H9 (cell line): Measurements from ENCODE around the gene SCLY. TPM values are rescaled to one million over a fixed set of nuclear protein-coding genes. Genes with fewer than 3 reads are reported as not detected.

Experiments
- DNase-seq: peaks from one replicate; pipeline ENCODE4 v3.0.0-alpha.2; 2017
- H2AFZ ChIP-seq: one replicate; pipeline ENCODE4 v1.6.1; 2013; ENCODE audit warnings: mild to moderate bottlenecking, low read length, control low read depth, moderate library complexity
- H2AK5ac ChIP-seq: 2 replicates; pipeline ENCODE4 v1.6.1; 2013; ENCODE audit warnings: low read length, control low read depth, mixed read lengths; ENCODE audit not compliant: insufficient read length
- H2BK120ac ChIP-seq: one replicate; pipeline ENCODE4 v1.6.1; 2013; ENCODE audit warnings: low read depth, mild to moderate bottlenecking, low read length, control low read depth, inconsistent platforms; ENCODE audit not compliant: poor library complexity, severe bottlenecking
- H2BK12ac ChIP-seq: 2 replicates; pipeline ENCODE4 v1.6.1; 2013; ENCODE audit warnings: low read length, control low read depth, mixed read lengths, low read depth; ENCODE audit not compliant: insufficient read length
- H2BK15ac ChIP-seq: 2 replicates; pipeline ENCODE4 v1.6.1; 2013; ENCODE audit warnings: low read depth, low read length, control low read depth
- H2BK20ac ChIP-seq: one replicate; pipeline ENCODE4 v1.6.1; 2013; ENCODE audit warnings: low read depth, mild to moderate bottlenecking, low read length, control low read depth, inconsistent platforms; ENCODE audit not compliant: poor library complexity, severe bottlenecking
- H2BK5ac ChIP-seq: 2 replicates; pipeline ENCODE4 v1.6.1; 2013; ENCODE audit warnings: low read length, control low read depth, mixed read lengths; ENCODE audit not compliant: insufficient read length
- H3K14ac ChIP-seq: 2 replicates; pipeline ENCODE4 v1.6.1; 2013; ENCODE audit warnings: low read length, control low read depth; ENCODE audit not compliant: insufficient read depth
- H3K18ac ChIP-seq: 2 replicates; pipeline ENCODE4 v1.6.1; 2013; ENCODE audit warnings: low read depth, mild to moderate bottlenecking, mixed read lengths, low read length, control low read depth; ENCODE audit not compliant: insufficient read length
- H3K23ac ChIP-seq: 2 replicates; pipeline ENCODE4 v1.6.1; 2013; ENCODE audit warnings: low read length, control low read depth, mixed read lengths, low read depth; ENCODE audit not compliant: insufficient read length
- H3K23me2 ChIP-seq: 2 replicates; pipeline ENCODE4 v1.6.1; 2013; ENCODE audit warnings: low read depth, mild to moderate bottlenecking, mixed read lengths, low read length, control low read depth; ENCODE audit not compliant: insufficient read length, poor library complexity, severe bottlenecking
- H3K27ac ChIP-seq: 2 replicates; pipeline ENCODE4 v1.5.1; 2013; ENCODE audit warnings: low read length, control low read depth, mixed read lengths, low read depth; ENCODE audit not compliant: insufficient read length
- H3K27me3 ChIP-seq: 2 replicates; pipeline ENCODE4 v1.6.1; 2013; ENCODE audit warnings: low read length, control low read depth, inconsistent platforms; ENCODE audit not compliant: insufficient read depth
- H3K4ac ChIP-seq: 2 replicates; pipeline ENCODE4 v1.6.1; 2013; ENCODE audit warnings: low read depth, mild to moderate bottlenecking, control low read depth, inconsistent platforms, low read length, moderate library complexity
- H3K4me1 ChIP-seq: 2 replicates; pipeline ENCODE4 v1.6.1; 2013; ENCODE audit warnings: low read length, control low read depth, inconsistent platforms; ENCODE audit not compliant: insufficient read depth
- H3K4me2 ChIP-seq: 2 replicates; pipeline ENCODE4 v1.6.1; 2013; ENCODE audit warnings: low read length, control low read depth, mixed read lengths; ENCODE audit not compliant: insufficient read length, insufficient read depth
- H3K56ac ChIP-seq: 2 replicates; pipeline ENCODE4 v1.6.1; 2013; ENCODE audit warnings: low read depth, mild to moderate bottlenecking, mixed read lengths, low read length, control low read depth; ENCODE audit not compliant: insufficient read length
- H3K79me1 ChIP-seq: 2 replicates; pipeline ENCODE4 v1.6.1; 2013; ENCODE audit warnings: low read depth, mild to moderate bottlenecking, moderate library complexity, low read length, control low read depth, inconsistent platforms; ENCODE audit not compliant: insufficient read depth, poor library complexity, severe bottlenecking
- H3K79me2 ChIP-seq: 2 replicates; pipeline ENCODE4 v1.6.1; 2013; ENCODE audit warnings: low read length, control low read depth, inconsistent platforms; ENCODE audit not compliant: insufficient read depth
- H3K9ac ChIP-seq: 2 replicates; pipeline ENCODE4 v1.6.1; 2013; ENCODE audit warnings: low read length, control low read depth, mixed read lengths; ENCODE audit not compliant: insufficient read length; ENCODE audit errors: extremely low read depth
- H3K9me3 ChIP-seq: one replicate; pipeline ENCODE4 v1.6.1; 2013; ENCODE audit warnings: low read depth, low read length, inconsistent platforms; ENCODE audit not compliant: control insufficient read depth
- H3T11ph ChIP-seq: one replicate; pipeline ENCODE4 v1.6.1; 2013; ENCODE audit warnings: mild to moderate bottlenecking, low read length, control low read depth, inconsistent platforms
- H4K20me1 ChIP-seq: one replicate; pipeline ENCODE4 v1.6.1; 2013; ENCODE audit not compliant: control insufficient read depth, insufficient read length, insufficient read depth
- H4K5ac ChIP-seq: 2 replicates; pipeline ENCODE4 v1.6.1; 2013; ENCODE audit warnings: low read depth, mild to moderate bottlenecking, mixed read lengths, low read length, control low read depth; ENCODE audit not compliant: insufficient read length
- H4K8ac ChIP-seq: replicated peaks from 2 replicates; pipeline ENCODE4 v1.6.1; 2013; ENCODE audit warnings: low read length, control low read depth, mixed read lengths, low read depth; ENCODE audit not compliant: insufficient read length
- H4K91ac ChIP-seq: 2 replicates; pipeline ENCODE4 v1.6.1; 2013; ENCODE audit warnings: low read depth, mild to moderate bottlenecking, moderate library complexity, mixed read lengths, low read length, control low read depth; ENCODE audit not compliant: insufficient read length
- H3K27ac Mint-ChIP-seq, 3 experiments: 2 replicates in 2 of 3; 3 replicates in 1 of 3; pipeline ENCODE4 v1.8.0; 2020 to 2021; ENCODE audit warnings: mixed read lengths in 3 of 3, mild to moderate bottlenecking in 1 of 3, moderate library complexity in 1 of 3
- H3K27me3 Mint-ChIP-seq: 2 replicates; pipeline ENCODE4 v1.8.0; 2021; ENCODE audit warnings: low read depth, mild to moderate bottlenecking, moderate library complexity, mixed read lengths
- H3K36me3 Mint-ChIP-seq, 3 experiments: 2 replicates in 2 of 3; 3 replicates in 1 of 3; pipeline ENCODE4 v1.8.0; 2020 to 2021; ENCODE audit warnings: low read depth in 3 of 3, mixed read lengths in 3 of 3; ENCODE audit not compliant: insufficient read depth in 1 of 3
- H3K4me1 Mint-ChIP-seq, 2 experiments: 2 replicates each; pipeline ENCODE4 v1.8.0; 2020; ENCODE audit warnings: mixed read lengths in 2 of 2
- H3K4me3 Mint-ChIP-seq, 2 experiments: 2 replicates in 1 of 2; 3 replicates in 1 of 2; pipeline ENCODE4 v1.8.0; 2020 to 2021; ENCODE audit warnings: mild to moderate bottlenecking in 2 of 2, mixed read lengths in 2 of 2, moderate library complexity in 1 of 2
- H3K9me3 Mint-ChIP-seq, 2 experiments: 2 replicates in 1 of 2; 3 replicates in 1 of 2; pipeline ENCODE4 v1.8.0; 2020; ENCODE audit warnings: mild to moderate bottlenecking in 2 of 2, mixed read lengths in 2 of 2, moderate library complexity in 1 of 2
- WGBS: extraction: QIAGEN DNeasy Blood & Tissue Kit; methylation state at CpG from one replicate; pipeline ENCODE4 v1.1.7; 2013; ENCODE audit warnings: missing lambda C conversion rate, low lambda C conversion rate, mixed read lengths; ENCODE audit not compliant: insufficient read length; ENCODE audit errors: extremely low coverage; 5-methylcytosine and 5-hydroxymethylcytosine counted together
- total RNA-seq: library from RNA; stranded (reverse); gene quantifications from 2 replicates; pipeline ENCODE4 v1.2.1, GENCODE V29; 2021
- TF ChIP-seq, protein P1 (sequence below): fragments of 200-600 bp; sonication (generic); conservative IDR thresholded peaks from 3 replicates; pipeline ENCODE4 v1.8.0; 2021; ENCODE audit warnings: antibody characterized with exemption, mild to moderate bottlenecking

Gene SCLY
- total RNA-seq, 1 experiment from 2014 or later: 55.3 TPM

DNA sequence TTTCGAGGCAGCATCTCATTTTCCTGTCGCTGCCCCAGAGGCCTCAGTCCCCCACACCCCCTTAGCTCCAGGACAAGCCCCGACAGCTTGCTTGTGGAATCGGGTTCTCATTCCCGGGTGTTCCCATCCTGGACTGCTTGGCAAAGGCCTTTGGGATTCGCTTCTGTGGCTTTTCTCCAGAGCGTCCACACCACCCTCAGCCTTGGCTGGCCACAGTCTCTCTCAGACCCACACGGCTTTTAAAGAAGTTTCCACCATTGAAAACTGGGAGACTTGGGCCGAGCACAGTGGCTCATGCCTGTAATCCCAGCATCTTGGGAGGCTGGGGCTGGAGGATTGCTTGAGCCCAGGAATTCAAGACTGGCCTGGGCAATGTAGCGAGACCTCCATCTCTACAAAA, 42.1 kb downstream of the SCLY start:
- Histone ChIP-seq H3K18ac (no peak overlapping the region), H3T11ph (no peak overlapping the region), H2BK12ac (no peak overlapping the region), H2BK120ac (no peak overlapping the region), H3K27me3 (no peaks in the 10 kb centered on the region), H2BK5ac (no peak overlapping the region), H3K9ac (no peak overlapping the region), H4K20me1 (no peaks in the 10 kb centered on the region), H3K56ac (no peak overlapping the region), H3K14ac (no peak overlapping the region; the same call in 1 of the 2 replicates), H3K27ac (no peak overlapping the region), H3K79me1 (no peaks in the 10 kb centered on the region), H4K91ac (no peak overlapping the region), H3K9me3 (no peaks in the 10 kb centered on the region), H2BK20ac (no peak overlapping the region), H3K23me2 (no peaks in the 10 kb centered on the region), H2BK15ac (no peak overlapping the region), H2AK5ac (no peak overlapping the region), H3K23ac (no peak overlapping the region), H4K8ac (no peak overlapping the region), H3K4me1 (no peaks in the 10 kb centered on the region; the same call in 1 of the 2 replicates), H2AFZ (no peak overlapping the region), H3K79me2 (no peaks in the 10 kb centered on the region), H4K5ac (no peak overlapping the region), H3K4me2 (no peak overlapping the region), H3K4ac (no peak overlapping the region)
- WGBS: no CpG with 5 or more reads among the region's 10 CpGs
- no peak for DNase-seq
- H3K4me1 Mint-ChIP-seq: peaks cover 13 to 21% of the 10 kb centered on the region in 2 experiments
- H3K27me3 Mint-ChIP-seq: no peaks in the 10 kb centered on the region; the same call in none of the 2 replicates
- TF ChIP-seq, protein P1, sequence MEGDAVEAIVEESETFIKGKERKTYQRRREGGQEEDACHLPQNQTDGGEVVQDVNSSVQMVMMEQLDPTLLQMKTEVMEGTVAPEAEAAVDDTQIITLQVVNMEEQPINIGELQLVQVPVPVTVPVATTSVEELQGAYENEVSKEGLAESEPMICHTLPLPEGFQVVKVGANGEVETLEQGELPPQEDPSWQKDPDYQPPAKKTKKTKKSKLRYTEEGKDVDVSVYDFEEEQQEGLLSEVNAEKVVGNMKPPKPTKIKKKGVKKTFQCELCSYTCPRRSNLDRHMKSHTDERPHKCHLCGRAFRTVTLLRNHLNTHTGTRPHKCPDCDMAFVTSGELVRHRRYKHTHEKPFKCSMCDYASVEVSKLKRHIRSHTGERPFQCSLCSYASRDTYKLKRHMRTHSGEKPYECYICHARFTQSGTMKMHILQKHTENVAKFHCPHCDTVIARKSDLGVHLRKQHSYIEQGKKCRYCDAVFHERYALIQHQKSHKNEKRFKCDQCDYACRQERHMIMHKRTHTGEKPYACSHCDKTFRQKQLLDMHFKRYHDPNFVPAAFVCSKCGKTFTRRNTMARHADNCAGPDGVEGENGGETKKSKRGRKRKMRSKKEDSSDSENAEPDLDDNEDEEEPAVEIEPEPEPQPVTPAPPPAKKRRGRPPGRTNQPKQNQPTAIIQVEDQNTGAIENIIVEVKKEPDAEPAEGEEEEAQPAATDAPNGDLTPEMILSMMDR: no peak
- H3K36me3 Mint-ChIP-seq: peaks cover 0 to 4% (median 0%) of the 10 kb centered on the region in 3 experiments; a peak in 3 of 7 replicates
- H3K9me3 Mint-ChIP-seq: no peaks in the 10 kb centered on the region
- no peak overlapping the region for H3K4me3 Mint-ChIP-seq
- H3K27ac Mint-ChIP-seq: 0 out of 7 replicates have a peak overlapping the region, but pooled peaks of 1 of the 3 experiments have one; percentile 51
